LNCaP clone FGC (cell line): ENCODE results near the gene F2RL3.

ENCODE experiments used
- DNase-seq: peaks from one replicate; pipeline ENCODE4 v3.0.0-alpha.2; 2011; ENCODE audit warnings: low read depth
- H3K4me3 ChIP-seq: 2 replicates; pipeline ENCODE4 v1.5.1; 2011; ENCODE audit warnings: mild to moderate bottlenecking, low read depth, low read length, control low read depth
- CTCF ChIP-seq: IDR thresholded peaks from 2 replicates; pipeline ENCODE4 v1.5.1; 2012; ENCODE audit warnings: mild to moderate bottlenecking; ENCODE audit not compliant: control insufficient read depth, insufficient read depth; ENCODE audit errors: extremely low read depth

Gene F2RL3

GRCh38 chr19:16888629-16889365, at the start of gene F2RL3:
Gene F2RL3 (plus strand): TSS chr19:16888999. CDS start chr19:16889190, 191 bp downstream.
- TF ChIP-seq CTCF = no peak
- H3K4me3 ChIP-seq = no peak within 1 kb of the TSS
- DNase-seq = no peak

GRCh38 chr19:16841391-16841926, 47.3 kb upstream of the F2RL3 start:
- no peak for DNase-seq
- TF ChIP-seq CTCF = no peak

GRCh38 chr19:16846901-16847300, 41.9 kb upstream of the F2RL3 start:
- H3K4me3 ChIP-seq = no peak overlapping the region
- no peak for TF ChIP-seq CTCF
- no peak for DNase-seq

More at GRCh38 chr19:16841391-16841926, 47.3 kb upstream of the F2RL3 start:
- no peak overlapping the region for H3K4me3 ChIP-seq

GRCh38 chr19:16847430-16847829, 41.4 kb upstream of the F2RL3 start:
- no peak for TF ChIP-seq CTCF
- DNase-seq = no peak
- H3K4me3 ChIP-seq = no peak overlapping the region

- TF ChIP-seq CTCF = no peak
- DNase-seq = peak; percentile 83
- H3K4me3 ChIP-seq = no peak overlapping the region
Observed at GRCh38 chr19:16849168-16849567, 39.6 kb upstream of the F2RL3 start.

GRCh38 chr19:16850133-16850532, 38.7 kb upstream of the F2RL3 start:
- no peak overlapping the region for H3K4me3 ChIP-seq
- DNase-seq = no peak
- no peak for TF ChIP-seq CTCF

- no peak for TF ChIP-seq CTCF
- DNase-seq = no peak
- H3K4me3 ChIP-seq = no peak overlapping the region
Observed at GRCh38 chr19:16851031-16851712, 37.6 kb upstream of the F2RL3 start.
